Esophagus (tissue), 2 donors: Measurements from ENCODE around the gene KLK10. TPM values are rescaled to one million over a fixed set of nuclear protein-coding genes. Genes with fewer than 3 reads are reported as not detected.

Source experiments
- H3K27ac ChIP-seq, 2 donors: one replicate each; pipeline ENCODE4 v1.5.1; 2013; ENCODE audit warnings: low read depth in 2 of 2, mild to moderate bottlenecking in 2 of 2, inconsistent platforms in 1 of 2, low read length in 1 of 2, moderate library complexity in 1 of 2
- H3K27me3 ChIP-seq, 2 donors: one replicate each; pipeline ENCODE4 v1.6.1; 2013; ENCODE audit warnings: low read length in 2 of 2, control low read depth in 1 of 2, mild to moderate bottlenecking in 1 of 2; ENCODE audit not compliant: insufficient read depth in 2 of 2, control insufficient read depth in 1 of 2
- H3K36me3 ChIP-seq, 2 donors: one replicate each; pipeline ENCODE4 v1.6.1; 2013; ENCODE audit warnings: low read length in 1 of 2; ENCODE audit not compliant: control insufficient read depth in 2 of 2, insufficient read depth in 2 of 2
- H3K4me1 ChIP-seq, 2 donors: one replicate each; pipeline ENCODE4 v1.6.1; 2013; ENCODE audit warnings: low read length in 1 of 2; ENCODE audit not compliant: control insufficient read depth in 2 of 2, insufficient read depth in 2 of 2
- H3K4me3 ChIP-seq, 2 donors: one replicate each; pipeline ENCODE4 v1.5.1; 2013; ENCODE audit warnings: low read length in 2 of 2, mild to moderate bottlenecking in 2 of 2, low read depth in 1 of 2, moderate library complexity in 1 of 2
- H3K9me3 ChIP-seq, 2 donors: one replicate each; pipeline ENCODE4 v1.6.1; 2013; ENCODE audit warnings: mild to moderate bottlenecking in 2 of 2, low read depth in 1 of 2, low read length in 1 of 2, moderate library complexity in 1 of 2; ENCODE audit not compliant: control insufficient read depth in 2 of 2, insufficient read depth in 1 of 2
- WGBS, 2 donors: extraction: QIAGEN DNeasy Blood & Tissue Kit; methylation state at CpG; one replicate each; pipeline ENCODE4 v1.1.7; 2013; 5-methylcytosine and 5-hydroxymethylcytosine counted together
- polyA plus RNA-seq, 2 donors: library from polyadenylated mRNA; stranded (reverse); fragments of 200-250 nt; gene quantifications; one replicate each; pipeline ENCODE4 v1.2.3, GENCODE V29; 2013
- donor health status: healthy with polysubstance abuse.
- donor health status: Bipolar disorder and iron deficiency.

The KLK10 gene
- polyA plus RNA-seq, 2 donors: 223 to 304 TPM

- WGBS, 2 donors: 41 to 51% methylated on average over 5 of the region's 5 CpGs
- Histone ChIP-seq H3K27me3 (no peaks in the 10 kb centered on the region), H3K36me3 (no peaks in the 10 kb centered on the region), H3K27ac (peak overlapping the region; percentile 92 to 98), H3K4me3 (peak overlapping the region in 1 of 2 donors; percentile 32), H3K9me3 (no peaks in the 10 kb centered on the region), H3K4me1 (peaks cover 0 to 5% of the 10 kb centered on the region in 2 donors)
Observed at GRCh38 chr19:51027873-51028272, 8.4 kb upstream of the KLK10 start.

- H3K27me3 ChIP-seq: no peaks in the 10 kb centered on the region
- H3K4me1 ChIP-seq: peaks cover 0 to 5% of the 10 kb centered on the region in 2 donors
- H3K4me3 ChIP-seq: peak overlapping the region; percentile 53 to 61
- peak overlapping the region; percentile 92 to 98 for H3K27ac ChIP-seq
- no peaks in the 10 kb centered on the region for H3K9me3 ChIP-seq
- no peaks in the 10 kb centered on the region for H3K36me3 ChIP-seq
- 18 to 30% methylated on average over 12 to 14 of the region's 14 CpGs for WGBS, 2 donors
Observed at GRCh38 chr19:51027126-51027806, 7.8 kb upstream of the KLK10 start.

- no peaks in the 10 kb centered on the region for H3K27me3 ChIP-seq
- WGBS, 2 donors: 32 to 57% methylated on average over 3 to 11 of the region's 11 CpGs
- H3K4me3 ChIP-seq: peak within 1 kb of the TSS; percentile 53 to 61
- peak within 1 kb of the TSS; percentile 92 to 98 for H3K27ac ChIP-seq
- H3K36me3 ChIP-seq: no peaks in the 10 kb centered on the region
- H3K4me1 ChIP-seq: peaks cover 0 to 5% of the 10 kb centered on the region in 2 donors
- no peaks in the 10 kb centered on the region for H3K9me3 ChIP-seq
Observed at GRCh38 chr19:51026554-51026831, 7.0 kb upstream of the KLK10 start, which contains the start of gene KLK11. Gene KLK11 (minus strand): TSS chr19:51026616. CDS start chr19:51025631, 985 bp downstream.

GRCh38 chr19:51025809-51026553 lies 6.5 kb upstream of the KLK10 start:
- Histone ChIP-seq H3K27me3 (no peaks in the 10 kb centered on the region), H3K9me3 (no peaks in the 10 kb centered on the region), H3K27ac (peak overlapping the region; percentile 92 to 98), H3K4me3 (peak overlapping the region; percentile 53 to 61), H3K4me1 (peaks cover 0 to 5% of the 10 kb centered on the region in 2 donors), H3K36me3 (no peaks in the 10 kb centered on the region)
- WGBS, 2 donors: 28 to 29% methylated on average over 18 of the region's 18 CpGs

GRCh38 chr19:51025401-51025800 lies 5.9 kb upstream of the KLK10 start:
- H3K4me1 ChIP-seq: peaks cover 0 to 5% of the 10 kb centered on the region in 2 donors
- H3K4me3 ChIP-seq: peak overlapping the region; percentile 53 to 61
- WGBS, 2 donors: 53 to 54% methylated on average over 6 of the region's 6 CpGs
- peak overlapping the region; percentile 92 to 98 for H3K27ac ChIP-seq
- no peaks in the 10 kb centered on the region for H3K36me3 ChIP-seq
- no peaks in the 10 kb centered on the region for H3K9me3 ChIP-seq
- no peaks in the 10 kb centered on the region for H3K27me3 ChIP-seq

GRCh38 chr19:51024924-51025323 lies 5.4 kb upstream of the KLK10 start:
- Histone ChIP-seq H3K4me3 (peak overlapping the region; percentile 53 to 61), H3K4me1 (peaks cover 0 to 5% of the 10 kb centered on the region in 2 donors), H3K36me3 (no peaks in the 10 kb centered on the region), H3K27me3 (no peaks in the 10 kb centered on the region), H3K9me3 (no peaks in the 10 kb centered on the region), H3K27ac (peak overlapping the region in 1 of 2 donors; percentile 98)
- WGBS, 2 donors: 41 to 50% methylated on average over 5 of the region's 5 CpGs

- H3K36me3 ChIP-seq: no peaks in the 10 kb centered on the region
Observed at GRCh38 chr19:51023946-51024345, 4.4 kb upstream of the KLK10 start.

GRCh38 chr19:51022526-51022925 lies 3.0 kb upstream of the KLK10 start:
- H3K27ac ChIP-seq: peak overlapping the region in 1 of 2 donors; percentile 17
- peaks cover 0 to 6% of the 10 kb centered on the region in 2 donors for H3K27me3 ChIP-seq
- peaks cover 0 to 7% of the 10 kb centered on the region in 2 donors for H3K4me1 ChIP-seq
- no peaks in the 10 kb centered on the region for H3K9me3 ChIP-seq
- WGBS, 2 donors: 66 to 68% methylated on average over 14 of the region's 14 CpGs
- H3K36me3 ChIP-seq: no peaks in the 10 kb centered on the region
- H3K4me3 ChIP-seq: no peak overlapping the region

More at GRCh38 chr19:51023946-51024345, 4.4 kb upstream of the KLK10 start:
- H3K27me3 ChIP-seq: peaks cover 0 to 3% of the 10 kb centered on the region in 2 donors
- 77% methylated on average over 10 to 11 of the region's 11 CpGs for WGBS, 2 donors
- H3K4me3 ChIP-seq: no peak overlapping the region
- peak overlapping the region in 1 of 2 donors; percentile 47 for H3K27ac ChIP-seq
- no peaks in the 10 kb centered on the region for H3K9me3 ChIP-seq
- peaks cover 0 to 9% of the 10 kb centered on the region in 2 donors for H3K4me1 ChIP-seq

- H3K27me3 ChIP-seq: peaks cover 0 to 6% of the 10 kb centered on the region in 2 donors
- H3K36me3 ChIP-seq: no peaks in the 10 kb centered on the region
- peak overlapping the region; percentile 94 to 96 for H3K27ac ChIP-seq
- no peak overlapping the region for H3K4me3 ChIP-seq
- no peaks in the 10 kb centered on the region for H3K9me3 ChIP-seq
- 30 to 39% methylated on average over 7 of the region's 7 CpGs for whole genome bisulfite sequencing, 2 donors
- peaks cover 0 to 5% of the 10 kb centered on the region in 2 donors for H3K4me1 ChIP-seq
Observed at GRCh38 chr19:51020988-51021651, 1.6 kb upstream of the KLK10 start.
